ENCODE measurements around the gene VAV3. TPM values are rescaled to one million over a fixed set of nuclear protein-coding genes. Genes with fewer than 3 reads are reported as not detected.

The VAV3 gene
- total and polyA plus RNA-seq, 4 donors: 1.7 to 14.4 (median 7.6) TPM

DNA sequence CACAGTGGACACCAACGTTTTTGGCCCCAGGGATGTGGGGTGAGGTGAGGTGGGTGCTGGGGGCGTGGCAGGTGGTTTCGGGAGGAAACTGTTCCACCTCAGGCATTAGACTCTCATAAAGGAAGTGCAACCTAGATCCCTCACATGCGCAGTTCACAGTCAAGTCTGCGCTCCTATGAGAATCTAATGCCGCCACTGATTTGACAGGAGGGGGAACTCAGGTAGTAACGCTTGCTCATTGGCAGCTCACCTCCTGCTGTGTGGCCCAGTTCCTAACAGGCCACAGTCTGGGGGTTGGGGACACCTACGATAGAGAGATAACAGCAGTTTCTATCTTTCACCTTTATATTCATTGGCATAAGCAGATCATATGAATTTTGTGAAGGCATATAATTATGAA, 347.1 kb downstream of the VAV3 start:
- H3K27ac ChIP-seq (ENCODE audit: low read depth in 1 of 2, low read length in 1 of 2): no peak overlapping the region
- WGBS, 2 donors: 89 to 93% methylated on average over 8 of the region's 8 CpGs
- H3K27me3 ChIP-seq (ENCODE audit: control insufficient read depth in 3 of 3, insufficient read depth in 3 of 3, low read length in 2 of 3): no peaks in the 10 kb centered on the region
- ATAC-seq (ENCODE audit: insufficient read depth, low FRiP score) (no peak), DNase-seq (no peak)
- no peak overlapping the region for H3K9ac ChIP-seq (ENCODE audit: insufficient read depth in 1 of 2, low read length in 2 of 2)
- TF ChIP-seq, protein P1, sequence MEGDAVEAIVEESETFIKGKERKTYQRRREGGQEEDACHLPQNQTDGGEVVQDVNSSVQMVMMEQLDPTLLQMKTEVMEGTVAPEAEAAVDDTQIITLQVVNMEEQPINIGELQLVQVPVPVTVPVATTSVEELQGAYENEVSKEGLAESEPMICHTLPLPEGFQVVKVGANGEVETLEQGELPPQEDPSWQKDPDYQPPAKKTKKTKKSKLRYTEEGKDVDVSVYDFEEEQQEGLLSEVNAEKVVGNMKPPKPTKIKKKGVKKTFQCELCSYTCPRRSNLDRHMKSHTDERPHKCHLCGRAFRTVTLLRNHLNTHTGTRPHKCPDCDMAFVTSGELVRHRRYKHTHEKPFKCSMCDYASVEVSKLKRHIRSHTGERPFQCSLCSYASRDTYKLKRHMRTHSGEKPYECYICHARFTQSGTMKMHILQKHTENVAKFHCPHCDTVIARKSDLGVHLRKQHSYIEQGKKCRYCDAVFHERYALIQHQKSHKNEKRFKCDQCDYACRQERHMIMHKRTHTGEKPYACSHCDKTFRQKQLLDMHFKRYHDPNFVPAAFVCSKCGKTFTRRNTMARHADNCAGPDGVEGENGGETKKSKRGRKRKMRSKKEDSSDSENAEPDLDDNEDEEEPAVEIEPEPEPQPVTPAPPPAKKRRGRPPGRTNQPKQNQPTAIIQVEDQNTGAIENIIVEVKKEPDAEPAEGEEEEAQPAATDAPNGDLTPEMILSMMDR (IDR thresholded peaks at IDR 0.05; ENCODE audit: control extremely low read depth, extremely low read depth): no peak
- H3K9me3 ChIP-seq (ENCODE audit: control insufficient read depth in 4 of 4, insufficient read depth in 3 of 4, low read length in 3 of 4): peaks cover 0 to 5% (median 0%) of the 10 kb centered on the region in 4 donors
- no peaks in the 10 kb centered on the region for H3K36me3 ChIP-seq (ENCODE audit: control insufficient read depth in 4 of 4, insufficient read depth in 4 of 4, low read length in 4 of 4)
- H3K4me3 ChIP-seq: no peak overlapping the region
- H3K4me1 ChIP-seq (ENCODE audit: control insufficient read depth in 5 of 5, insufficient read depth in 5 of 5, low read length in 5 of 5): no peaks in the 10 kb centered on the region

DNA sequence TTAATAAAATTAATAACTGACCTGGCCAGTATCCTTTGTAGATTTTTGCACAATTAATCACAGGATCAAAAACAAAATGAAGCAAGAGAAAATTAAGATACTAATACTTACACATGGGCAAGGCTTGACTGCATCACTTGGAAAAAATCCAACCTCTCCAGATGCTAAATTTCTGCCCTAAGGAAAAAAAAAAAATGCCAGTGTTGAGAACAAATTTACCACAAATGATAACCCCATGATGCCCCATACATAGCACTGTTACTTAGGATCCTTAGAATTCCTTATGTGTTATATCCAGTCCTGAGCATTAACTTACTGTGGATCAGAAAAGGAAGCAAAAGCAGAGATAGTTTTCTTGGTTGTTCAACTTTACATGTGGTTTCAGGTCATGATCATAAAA, 347.5 kb downstream of the VAV3 start:
- TF ChIP-seq, protein P1 (IDR thresholded peaks at IDR 0.05; ENCODE audit: control extremely low read depth, extremely low read depth): no peak

DNA sequence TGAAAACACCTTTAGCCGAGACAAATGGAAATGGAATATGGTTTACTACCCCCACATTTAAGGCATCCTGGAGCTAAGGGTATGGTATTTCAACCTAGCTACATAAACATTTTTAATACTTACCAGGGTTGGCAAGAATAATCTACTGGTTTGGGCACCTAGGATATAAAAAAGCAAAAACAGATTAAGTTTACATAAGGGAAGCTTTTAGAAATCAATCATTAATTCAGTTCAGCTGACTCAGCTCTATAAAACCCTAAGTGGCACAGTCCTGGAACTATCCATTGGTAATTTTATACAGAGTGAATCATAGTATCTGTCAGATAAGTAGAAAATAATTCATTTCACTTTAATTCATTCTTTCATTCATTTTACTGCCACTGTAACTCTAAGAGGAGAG, 355.2 kb downstream of the VAV3 start:
- H3K9me3 ChIP-seq (ENCODE audit: control insufficient read depth in 4 of 4, insufficient read depth in 3 of 4, low read length in 3 of 4): peaks cover 0 to 11% (median 0%) of the 10 kb centered on the region in 4 donors
- TF ChIP-seq, protein P1 (IDR thresholded peaks at IDR 0.05; ENCODE audit: control extremely low read depth, extremely low read depth): no peak
- no peak overlapping the region for H3K4me3 ChIP-seq
- H3K4me1 ChIP-seq (ENCODE audit: control insufficient read depth in 5 of 5, insufficient read depth in 5 of 5, low read length in 5 of 5): no peaks in the 10 kb centered on the region
- 94 to 95% methylated on average over 1 of the region's 1 CpG for WGBS, 2 donors
- H3K36me3 ChIP-seq (ENCODE audit: control insufficient read depth in 4 of 4, insufficient read depth in 4 of 4, low read length in 4 of 4): no peaks in the 10 kb centered on the region
- no peak for DNase-seq
- no peak for ATAC-seq (ENCODE audit: insufficient read depth, low FRiP score)
- no peak overlapping the region for H3K9ac ChIP-seq (ENCODE audit: insufficient read depth in 1 of 2, low read length in 2 of 2)
- no peaks in the 10 kb centered on the region for H3K27me3 ChIP-seq (ENCODE audit: control insufficient read depth in 3 of 3, insufficient read depth in 3 of 3, low read length in 2 of 3)
- no peak overlapping the region for H3K27ac ChIP-seq (ENCODE audit: low read depth in 1 of 2, low read length in 1 of 2)

More for the DNA sequence above, 347.5 kb downstream of the VAV3 start:
- no peak for ATAC-seq (ENCODE audit: insufficient read depth, low FRiP score)
- Histone ChIP-seq H3K27me3 (ENCODE audit: control insufficient read depth in 3 of 3, insufficient read depth in 3 of 3, low read length in 2 of 3) (no peaks in the 10 kb centered on the region), H3K9me3 (ENCODE audit: control insufficient read depth in 4 of 4, insufficient read depth in 3 of 4, low read length in 3 of 4) (peaks cover 0 to 9% (median 0%) of the 10 kb centered on the region in 4 donors), H3K27ac (ENCODE audit: low read depth in 1 of 2, low read length in 1 of 2) (no peak overlapping the region), H3K4me1 (ENCODE audit: control insufficient read depth in 5 of 5, insufficient read depth in 5 of 5, low read length in 5 of 5) (no peaks in the 10 kb centered on the region), H3K36me3 (ENCODE audit: control insufficient read depth in 4 of 4, insufficient read depth in 4 of 4, low read length in 4 of 4) (no peaks in the 10 kb centered on the region), H3K4me3 (no peak overlapping the region), H3K9ac (ENCODE audit: insufficient read depth in 1 of 2, low read length in 2 of 2) (no peak overlapping the region)
- DNase-seq: no peak

DNA sequence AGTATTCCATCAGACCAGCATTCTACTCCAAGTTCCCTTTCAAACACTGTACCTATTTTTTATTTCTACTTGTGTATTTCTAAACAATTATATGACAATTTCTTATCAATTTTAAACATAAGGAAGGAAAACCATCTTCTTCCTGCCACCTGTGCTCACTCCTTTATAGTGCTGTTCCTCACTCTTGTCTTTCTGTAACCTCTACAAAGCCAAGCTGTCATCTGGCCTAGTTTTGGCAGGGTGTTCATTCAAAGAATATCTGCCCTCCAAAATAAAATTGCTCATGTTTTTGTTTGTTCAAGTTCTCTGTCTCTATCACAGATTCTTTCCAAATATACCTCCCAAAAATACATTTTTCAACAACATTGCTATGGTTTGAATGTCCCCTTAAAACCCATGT, 360.2 kb downstream of the VAV3 start:
- ATAC-seq (ENCODE audit: insufficient read depth, low FRiP score) (no peak), DNase-seq (no peak)
- Histone ChIP-seq H3K4me1 (ENCODE audit: control insufficient read depth in 5 of 5, insufficient read depth in 5 of 5, low read length in 5 of 5) (no peaks in the 10 kb centered on the region), H3K27me3 (ENCODE audit: control insufficient read depth in 3 of 3, insufficient read depth in 3 of 3, low read length in 2 of 3) (no peaks in the 10 kb centered on the region), H3K27ac (ENCODE audit: low read depth in 1 of 2, low read length in 1 of 2) (no peak overlapping the region), H3K9ac (ENCODE audit: insufficient read depth in 1 of 2, low read length in 2 of 2) (no peak overlapping the region), H3K36me3 (ENCODE audit: control insufficient read depth in 4 of 4, insufficient read depth in 4 of 4, low read length in 4 of 4) (peaks cover 0 to 1% (median 0%) of the 10 kb centered on the region in 4 donors), H3K4me3 (no peak overlapping the region), H3K9me3 (ENCODE audit: control insufficient read depth in 4 of 4, insufficient read depth in 3 of 4, low read length in 3 of 4) (no peaks in the 10 kb centered on the region)
- TF ChIP-seq, protein P1 (IDR thresholded peaks at IDR 0.05; ENCODE audit: control extremely low read depth, extremely low read depth): no peak
